GM12873 (cell line): ENCODE data around the gene SLC6A7.

ENCODE experiments used
- CTCF ChIP-seq: IDR thresholded peaks from 2 replicates; pipeline ENCODE4 v1.5.1; 2012; ENCODE audit warnings: low read depth, mild to moderate bottlenecking, moderate library complexity, low read length, control low read depth; ENCODE audit not compliant: insufficient read depth; ENCODE audit errors: missing control alignments

Gene SLC6A7

GRCh38 chr5:150182774-150183173 lies 7.1 kb upstream of the SLC6A7 start:
- no peak for TF ChIP-seq CTCF

GRCh38 chr5:150183436-150183835 lies 6.4 kb upstream of the SLC6A7 start:
- no peak for TF ChIP-seq CTCF

- TF ChIP-seq CTCF: no peak
Measured at GRCh38 chr5:150184006-150184405, 5.9 kb upstream of the SLC6A7 start.

- no peak for TF ChIP-seq CTCF
Measured at GRCh38 chr5:150184990-150185912, 4.6 kb upstream of the SLC6A7 start.

- no peak for TF ChIP-seq CTCF
Measured at GRCh38 chr5:150186137-150186536, 3.7 kb upstream of the SLC6A7 start.

- TF ChIP-seq CTCF: no peak
Measured at GRCh38 chr5:150186897-150187296, 3.0 kb upstream of the SLC6A7 start.

- TF ChIP-seq CTCF: no peak
Measured at GRCh38 chr5:150188146-150188842, 1.6 kb upstream of the SLC6A7 start.
